HL-60/S4 (cell line): ENCODE measurements around the gene DCHS2.

Experiments
- in situ Hi-C: fragments of 300-500 bp; cut with MboI; formaldehyde crosslinking; loops from 2 replicates; pipeline ENCODE4 v1.14.3; 2022; ENCODE audit warnings: low sequenced_read_pairs

DCHS2 gene

GRCh38 chr4:154455111-154455510 is 36.5 kb downstream of the DCHS2 start:
- in situ Hi-C loops, result no loop called here

GRCh38 chr4:154454710-154455109 is 36.9 kb downstream of the DCHS2 start:
- in situ Hi-C loops, result no loop called here

GRCh38 chr4:154452798-154453346 is 38.7 kb downstream of the DCHS2 start:
- in situ Hi-C loops, result no loop called here

GRCh38 chr4:154450966-154451365 is 40.6 kb downstream of the DCHS2 start:
- in situ Hi-C loops, result no loop called here

GRCh38 chr4:154444958-154445357 is 46.6 kb downstream of the DCHS2 start:
- in situ Hi-C loops, result no loop called here

- in situ Hi-C loops, result no loop called here
Observed at GRCh38 chr4:154441982-154442381, 49.6 kb downstream of the DCHS2 start.

GRCh38 chr4:154441124-154441523 is 50.5 kb downstream of the DCHS2 start:
- in situ Hi-C loops, result no loop called here

- in situ Hi-C loops, result no loop called here
Observed at GRCh38 chr4:154439224-154439623, 52.4 kb downstream of the DCHS2 start.

GRCh38 chr4:154435895-154436294 is 55.7 kb downstream of the DCHS2 start:
- in situ Hi-C loops, result no loop called here

GRCh38 chr4:154433543-154433942 is 58.1 kb downstream of the DCHS2 start:
- in situ Hi-C loops, result no loop called here

- in situ Hi-C loops, result no loop called here
Observed at GRCh38 chr4:154429176-154429575, 62.4 kb downstream of the DCHS2 start.

GRCh38 chr4:154427149-154427548 is 64.5 kb downstream of the DCHS2 start:
- in situ Hi-C loops, result no loop called here

- in situ Hi-C loops, result no loop called here
Observed at GRCh38 chr4:154425514-154425913, 66.1 kb downstream of the DCHS2 start.

- in situ Hi-C loops, result no loop called here
Observed at GRCh38 chr4:154424810-154425484, 66.7 kb downstream of the DCHS2 start.

GRCh38 chr4:154422152-154422551 is 69.4 kb downstream of the DCHS2 start:
- in situ Hi-C loops, result no loop called here

- in situ Hi-C loops, result no loop called here
Observed at GRCh38 chr4:154421618-154422017, 70.0 kb downstream of the DCHS2 start.

GRCh38 chr4:154417373-154417673 is 74.3 kb downstream of the DCHS2 start:
- in situ Hi-C loops, result no loop called here

GRCh38 chr4:154416190-154416547 is 75.4 kb downstream of the DCHS2 start:
- in situ Hi-C loops, result no loop called here

GRCh38 chr4:154415313-154415712 is 76.3 kb downstream of the DCHS2 start:
- in situ Hi-C loops, result no loop called here

- in situ Hi-C loops, result no loop called here
Observed at GRCh38 chr4:154414796-154415195, 76.8 kb downstream of the DCHS2 start.

GRCh38 chr4:154414371-154414770 is 77.2 kb downstream of the DCHS2 start:
- in situ Hi-C loops, result no loop called here

- in situ Hi-C loops, result no loop called here
Observed at GRCh38 chr4:154407443-154407842, 84.2 kb downstream of the DCHS2 start.
